GM20000 (cell line): ENCODE results near the gene USP49.

Experiments used
- DNase-seq: peaks from one replicate; pipeline ENCODE4 v3.0.0; 2012; ENCODE audit warnings: low spot score
- CTCF ChIP-seq: IDR thresholded peaks from 2 replicates; pipeline ENCODE4 v1.5.1; 2012; ENCODE audit warnings: mild to moderate bottlenecking, control low read depth; ENCODE audit errors: extremely low read depth, missing control alignments

USP49 gene

GRCh38 chr6:41896281-41896680 lies 1.1 kb upstream of the USP49 start:
- TF ChIP-seq CTCF: no peak
- DNase-seq: no peak

- peak; percentile 16 for DNase-seq
- no peak for TF ChIP-seq CTCF
Measured at GRCh38 chr6:41894366-41895299, 542 bp downstream of the USP49 start.

- no peak for DNase-seq
- no peak for TF ChIP-seq CTCF
Measured at GRCh38 chr6:41892921-41893564, 2.1 kb downstream of the USP49 start.

- no peak for TF ChIP-seq CTCF
- no peak for DNase-seq
Measured at GRCh38 chr6:41887331-41887751, 7.8 kb downstream of the USP49 start.

GRCh38 chr6:41885930-41886329 lies 9.2 kb downstream of the USP49 start:
- no peak for TF ChIP-seq CTCF
- DNase-seq: no peak

- TF ChIP-seq CTCF: no peak
Measured at GRCh38 chr6:41884957-41885356, 10.2 kb downstream of the USP49 start.

GRCh38 chr6:41881506-41881905 lies 13.7 kb downstream of the USP49 start:
- no peak for TF ChIP-seq CTCF
- no peak for DNase-seq

More at GRCh38 chr6:41884957-41885356, 10.2 kb downstream of the USP49 start:
- DNase-seq: no peak
